GM19455 (cell line): Measurements from ENCODE around the gene VWA1.
"Not testable (repeated sequence)": the region's sequence is repeated elsewhere in the genome, so short reads cannot be mapped to it uniquely, and the experiment has no call there.

Experiments
- ATAC-seq: cut with Tn5 transposase; IDR thresholded peaks from one replicate; pipeline ENCODE4 v1.9.1; 2021; ENCODE audit not compliant: unreplicated experiment

VWA1 gene

GRCh38 chr1:1482856-1483255 lies 47.4 kb downstream of the VWA1 start:
- ATAC-seq = no peak

- no peak for ATAC-seq
Measured at GRCh38 chr1:1483714-1484113, 48.2 kb downstream of the VWA1 start.

GRCh38 chr1:1484976-1485750 lies 49.7 kb downstream of the VWA1 start:
- ATAC-seq = not testable (repeated sequence)

GRCh38 chr1:1485755-1486317 lies 50.3 kb downstream of the VWA1 start:
- ATAC-seq = not testable (repeated sequence)

GRCh38 chr1:1487701-1488100 lies 52.2 kb downstream of the VWA1 start:
- ATAC-seq = no peak

GRCh38 chr1:1489231-1489630 lies 53.7 kb downstream of the VWA1 start:
- no peak for ATAC-seq

GRCh38 chr1:1489861-1490260 lies 54.4 kb downstream of the VWA1 start:
- ATAC-seq = no peak

GRCh38 chr1:1490633-1491230 lies 55.2 kb downstream of the VWA1 start:
- no peak for ATAC-seq

- ATAC-seq = no peak
Measured at GRCh38 chr1:1491601-1492000, 56.1 kb downstream of the VWA1 start.
